Mammary microvascular endothelial cell (primary cell): ENCODE data around the gene XIST. TPM values are rescaled to one million over a fixed set of nuclear protein-coding genes. Genes with fewer than 3 reads are reported as not detected.

Experiments used
- total RNA-seq: library from RNA; depleted of rRNA; stranded (reverse); fragments of >200 nt; gene quantifications from 2 replicates; pipeline ENCODE4 v1.2.3, GENCODE V29; 2015

The XIST gene
- 15.3 and 16.0 TPM in 2 replicates for total RNA-seq

GRCh38 chrX:73852467-73852866 lies at the start of gene XIST:
Gene XIST (minus strand): TSS chrX:73852714.

